Loucy (cell line): ENCODE measurements around the gene AQP7.

Experiments
- H2AFZ ChIP-seq: fragments of 200-600 bp; sonication (generic); 2 replicates; pipeline ENCODE4 v1.6.0; 2016; ENCODE audit warnings: antibody characterized with exemption, mild to moderate bottlenecking, low read length, moderate library complexity
- H3F3A ChIP-seq: fragments of 200-600 bp; 2 replicates; pipeline ENCODE4 v1.6.0; 2016; ENCODE audit warnings: antibody characterized with exemption, low read depth, mild to moderate bottlenecking
- H3K27me3 ChIP-seq: fragments of 200-600 bp; sonication (generic); 2 replicates; pipeline ENCODE4 v1.6.1; 2014; ENCODE audit warnings: low read length, mild to moderate bottlenecking; ENCODE audit not compliant: insufficient read depth, poor library complexity, severe bottlenecking
- H3K36me3 ChIP-seq: fragments of 200-600 bp; sonication (generic); 2 replicates; pipeline ENCODE4 v1.6.1; 2016; ENCODE audit warnings: low read length; ENCODE audit not compliant: insufficient read depth
- H3K4me1 ChIP-seq: fragments of 200-600 bp; sonication (generic); 2 replicates; pipeline ENCODE4 v1.5.1; 2014; ENCODE audit warnings: low read length, mild to moderate bottlenecking; ENCODE audit not compliant: insufficient read depth, poor library complexity, severe bottlenecking
- H3K4me2 ChIP-seq: fragments of 200-600 bp; sonication (generic); 2 replicates; pipeline ENCODE4 v1.6.0; 2014; ENCODE audit warnings: antibody characterized with exemption, low read length, low read depth, mild to moderate bottlenecking; ENCODE audit not compliant: poor library complexity, severe bottlenecking
- H3K4me3 ChIP-seq: fragments of 200-600 bp; sonication (generic); 2 replicates; pipeline ENCODE4 v1.5.1; 2014; ENCODE audit warnings: low read length, mild to moderate bottlenecking, mixed read lengths; ENCODE audit not compliant: poor library complexity, severe bottlenecking
- H3K79me2 ChIP-seq: fragments of 200-600 bp; sonication (generic); 2 replicates; pipeline ENCODE4 v1.6.1; 2014; ENCODE audit warnings: low read length; ENCODE audit not compliant: insufficient read depth
- H3K9ac ChIP-seq: fragments of 200-600 bp; sonication (generic); 2 replicates; pipeline ENCODE4 v1.6.0; 2014; ENCODE audit warnings: mild to moderate bottlenecking, low read depth, low read length, moderate library complexity; ENCODE audit not compliant: poor library complexity, severe bottlenecking
- H3K9me2 ChIP-seq: fragments of 200-600 bp; sonication (generic); replicated peaks from 2 replicates; pipeline ENCODE4 v1.6.1; 2016; ENCODE audit warnings: low read depth, low read length, mixed read lengths
- H3K9me3 ChIP-seq: fragments of 200-600 bp; sonication (generic); 2 replicates; pipeline ENCODE4 v1.6.1; 2014; ENCODE audit warnings: mild to moderate bottlenecking, antibody characterized with exemption, low read length, low read depth; ENCODE audit not compliant: insufficient read depth
- H4K20me1 ChIP-seq: fragments of 200-600 bp; sonication (generic); 2 replicates; pipeline ENCODE4 v1.6.0; 2014; ENCODE audit warnings: antibody characterized with exemption, low read length, mild to moderate bottlenecking; ENCODE audit not compliant: insufficient read depth, poor library complexity, severe bottlenecking
- EZH2phosphoT487 ChIP-seq: fragments of 200-600 bp; IDR thresholded peaks from 2 replicates; pipeline ENCODE4 v1.6.1; 2018; ENCODE audit warnings: antibody characterized with exemption, mild to moderate bottlenecking, moderate library complexity, borderline replicate concordance
- TF ChIP-seq, protein P1 (sequence below): fragments of 200-600 bp; sonication (generic); conservative IDR thresholded peaks from 2 replicates; pipeline ENCODE4 v1.5.1; 2014; ENCODE audit warnings: mild to moderate bottlenecking, antibody characterized with exemption, low read length

The AQP7 gene

DNA sequence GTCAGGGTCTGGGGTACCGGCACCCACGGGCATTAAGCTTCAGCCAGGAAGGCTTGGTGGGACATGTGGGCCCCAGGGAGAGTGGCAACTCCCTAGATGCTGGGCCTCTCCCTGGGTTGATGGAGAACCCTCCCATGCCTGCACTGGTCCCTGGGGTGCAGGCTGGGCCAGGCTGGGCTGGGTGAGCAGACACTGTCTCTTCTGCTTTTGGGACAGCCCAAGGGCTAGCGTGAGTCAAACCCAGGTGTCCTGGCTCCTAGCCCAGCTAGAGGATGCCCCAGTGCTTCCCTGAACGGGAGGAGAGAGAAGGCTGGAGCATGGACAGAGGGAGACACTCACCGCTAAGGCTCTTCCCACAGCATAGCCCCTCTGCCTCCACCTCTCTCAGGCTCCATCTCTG lies 5.7 kb upstream of the AQP7 start:
- H3K9me3 ChIP-seq: no peaks in the 10 kb centered on the region
- no peaks in the 10 kb centered on the region for H4K20me1 ChIP-seq
- H3K9me2 ChIP-seq: no peaks in the 10 kb centered on the region
- no peak overlapping the region for H3K4me2 ChIP-seq
- no peaks in the 10 kb centered on the region for H3F3A ChIP-seq
- H3K4me1 ChIP-seq: no peaks in the 10 kb centered on the region
- H3K27me3 ChIP-seq: no peaks in the 10 kb centered on the region
- H3K9ac ChIP-seq: no peak overlapping the region
- no peaks in the 10 kb centered on the region for H3K79me2 ChIP-seq
- H3K4me3 ChIP-seq: no peak overlapping the region
- TF ChIP-seq EZH2phosphoT487: no peak
- TF ChIP-seq, protein P1, sequence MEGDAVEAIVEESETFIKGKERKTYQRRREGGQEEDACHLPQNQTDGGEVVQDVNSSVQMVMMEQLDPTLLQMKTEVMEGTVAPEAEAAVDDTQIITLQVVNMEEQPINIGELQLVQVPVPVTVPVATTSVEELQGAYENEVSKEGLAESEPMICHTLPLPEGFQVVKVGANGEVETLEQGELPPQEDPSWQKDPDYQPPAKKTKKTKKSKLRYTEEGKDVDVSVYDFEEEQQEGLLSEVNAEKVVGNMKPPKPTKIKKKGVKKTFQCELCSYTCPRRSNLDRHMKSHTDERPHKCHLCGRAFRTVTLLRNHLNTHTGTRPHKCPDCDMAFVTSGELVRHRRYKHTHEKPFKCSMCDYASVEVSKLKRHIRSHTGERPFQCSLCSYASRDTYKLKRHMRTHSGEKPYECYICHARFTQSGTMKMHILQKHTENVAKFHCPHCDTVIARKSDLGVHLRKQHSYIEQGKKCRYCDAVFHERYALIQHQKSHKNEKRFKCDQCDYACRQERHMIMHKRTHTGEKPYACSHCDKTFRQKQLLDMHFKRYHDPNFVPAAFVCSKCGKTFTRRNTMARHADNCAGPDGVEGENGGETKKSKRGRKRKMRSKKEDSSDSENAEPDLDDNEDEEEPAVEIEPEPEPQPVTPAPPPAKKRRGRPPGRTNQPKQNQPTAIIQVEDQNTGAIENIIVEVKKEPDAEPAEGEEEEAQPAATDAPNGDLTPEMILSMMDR: no peak
- no peaks in the 10 kb centered on the region for H3K36me3 ChIP-seq
- H2AFZ ChIP-seq: no peak overlapping the region

DNA sequence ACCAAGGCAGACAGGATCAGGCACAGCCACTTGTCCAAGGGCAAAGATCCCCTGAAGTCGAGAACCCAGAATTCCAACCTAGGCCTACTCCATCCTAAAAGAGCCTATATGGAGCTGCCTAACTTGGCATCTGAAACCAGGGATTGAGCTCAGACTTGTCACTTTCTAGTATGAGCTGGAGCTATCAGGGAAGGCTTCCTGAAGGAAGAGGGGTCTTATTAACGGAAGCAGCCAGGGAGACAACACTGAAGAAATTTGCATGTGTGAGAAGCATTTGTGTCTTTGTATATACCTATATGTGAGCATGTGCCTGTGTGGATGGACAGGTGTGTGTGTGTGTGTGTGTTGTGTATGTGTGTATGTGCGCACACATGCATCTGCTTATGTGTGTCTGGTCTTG lies 4.7 kb upstream of the AQP7 start:
- Histone ChIP-seq H3K27me3 (no peaks in the 10 kb centered on the region), H3F3A (no peaks in the 10 kb centered on the region), H3K9ac (no peak overlapping the region), H3K4me3 (no peak overlapping the region), H3K9me2 (no peaks in the 10 kb centered on the region), H4K20me1 (no peaks in the 10 kb centered on the region), H3K4me2 (no peak overlapping the region), H3K4me1 (no peaks in the 10 kb centered on the region), H2AFZ (no peak overlapping the region), H3K79me2 (no peaks in the 10 kb centered on the region), H3K36me3 (no peaks in the 10 kb centered on the region), H3K9me3 (no peaks in the 10 kb centered on the region)
- TF ChIP-seq, protein P1: no peak
- no peak for TF ChIP-seq EZH2phosphoT487

DNA sequence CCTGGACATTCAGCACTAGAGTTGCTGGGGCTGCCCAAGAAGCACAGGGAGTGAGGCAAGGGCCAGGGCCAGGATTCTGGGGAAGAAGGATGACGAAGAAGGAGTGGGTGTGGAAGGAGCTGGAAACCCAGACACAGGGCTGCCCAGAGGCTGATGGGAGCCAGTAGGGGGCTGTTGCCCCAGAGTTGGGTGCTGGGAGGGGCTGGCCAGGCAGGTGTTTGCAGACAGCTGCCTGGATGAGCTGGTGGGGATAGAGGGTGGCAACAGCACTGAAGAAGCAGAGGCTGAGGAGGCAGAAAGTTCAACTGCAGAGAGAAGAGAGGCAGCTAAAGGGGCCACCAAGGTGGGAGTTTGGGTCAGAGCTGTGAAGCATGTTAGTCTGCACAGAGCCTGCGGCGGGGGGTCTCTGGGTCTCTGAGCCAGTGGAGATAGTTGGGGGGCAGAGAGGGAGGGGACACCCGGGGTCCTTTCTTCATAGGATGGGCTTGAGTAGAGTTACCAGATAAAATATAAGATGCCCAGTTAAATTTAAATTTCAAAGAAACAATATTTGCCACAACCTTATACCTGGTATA lies 2.5 kb upstream of the AQP7 start:
- no peak overlapping the region for H3K4me2 ChIP-seq
- TF ChIP-seq, protein P1: no peak
- no peak for TF ChIP-seq EZH2phosphoT487
- no peaks in the 10 kb centered on the region for H3K9me2 ChIP-seq
- H3K9me3 ChIP-seq: no peaks in the 10 kb centered on the region
- H3F3A ChIP-seq: no peaks in the 10 kb centered on the region
- no peak overlapping the region for H3K9ac ChIP-seq
- H3K4me3 ChIP-seq: no peak overlapping the region
- H4K20me1 ChIP-seq: no peaks in the 10 kb centered on the region
- no peaks in the 10 kb centered on the region for H3K27me3 ChIP-seq
- H3K36me3 ChIP-seq: no peaks in the 10 kb centered on the region
- H3K4me1 ChIP-seq: no peaks in the 10 kb centered on the region
- H3K79me2 ChIP-seq: no peaks in the 10 kb centered on the region
- no peak overlapping the region for H2AFZ ChIP-seq
